Activated CD8-positive, alpha-beta memory T cell treated with anti-CD3 and anti-CD28 coated beads for 4 hours (primary cell): Measurements from ENCODE around the gene AGTR1.

ENCODE experiments used
- DNase-seq, 2 donors: peaks; one replicate each; pipeline ENCODE4 v3.0.0-alpha.2; 2020; ENCODE audit warnings: low read depth in 2 of 2

Gene AGTR1

GRCh38 chr3:148697306-148698189, at the start of gene AGTR1:
Gene AGTR1 (plus strand): TSS chr3:148697903. CDS start chr3:148741036, 43,133 bp downstream.
- DNase-seq, result no peak

- no peak for DNase-seq
Observed at GRCh38 chr3:148648685-148649352, 48.9 kb upstream of the AGTR1 start.

- no peak for DNase-seq
Observed at GRCh38 chr3:148651549-148651948, 46.2 kb upstream of the AGTR1 start.

GRCh38 chr3:148654433-148654832, 43.3 kb upstream of the AGTR1 start:
- DNase-seq, result no peak

GRCh38 chr3:148657470-148657869, 40.2 kb upstream of the AGTR1 start:
- no peak for DNase-seq

GRCh38 chr3:148659512-148659911, 38.2 kb upstream of the AGTR1 start:
- no peak for DNase-seq

GRCh38 chr3:148680289-148680688, 17.4 kb upstream of the AGTR1 start:
- DNase-seq, result no peak

- DNase-seq, result no peak
Observed at GRCh38 chr3:148681080-148681479, 16.6 kb upstream of the AGTR1 start.

- DNase-seq, result no peak
Observed at GRCh38 chr3:148682997-148683396, 14.7 kb upstream of the AGTR1 start.

GRCh38 chr3:148694116-148694515, 3.6 kb upstream of the AGTR1 start:
- no peak for DNase-seq

GRCh38 chr3:148698190-148698810, 597 bp downstream of the AGTR1 start:
- no peak for DNase-seq

GRCh38 chr3:148705314-148705713, 7.6 kb downstream of the AGTR1 start:
- no peak for DNase-seq

- no peak for DNase-seq
Observed at GRCh38 chr3:148707601-148708380, 10.1 kb downstream of the AGTR1 start.

GRCh38 chr3:148708409-148708808, 10.7 kb downstream of the AGTR1 start:
- no peak for DNase-seq

GRCh38 chr3:148709560-148710253, 12.0 kb downstream of the AGTR1 start:
- DNase-seq, result no peak

- no peak for DNase-seq
Observed at GRCh38 chr3:148710665-148711064, 13.0 kb downstream of the AGTR1 start.

GRCh38 chr3:148711981-148712666, 14.4 kb downstream of the AGTR1 start:
- DNase-seq, result no peak

GRCh38 chr3:148714521-148714920, 16.8 kb downstream of the AGTR1 start:
- DNase-seq, result no peak

- no peak for DNase-seq
Observed at GRCh38 chr3:148716657-148717056, 19.0 kb downstream of the AGTR1 start.

- no peak for DNase-seq
Observed at GRCh38 chr3:148717885-148718561, 20.3 kb downstream of the AGTR1 start.
